CD14-positive monocyte (primary cell): ENCODE data around the gene CBX2. TPM values are rescaled to one million over a fixed set of nuclear protein-coding genes. Genes with fewer than 3 reads are reported as not detected.

Source experiments
- DNase-seq, 3 donors: peaks; one replicate each; pipeline ENCODE4 v3.0.0-alpha.2; 2011 to 2022
- H2AFZ ChIP-seq: 2 replicates; pipeline ENCODE4 v1.6.0; 2012; ENCODE audit warnings: mild to moderate bottlenecking, low read depth, low read length, inconsistent platforms; ENCODE audit not compliant: insufficient read depth, poor library complexity, severe bottlenecking
- H3K27ac ChIP-seq, 2 donors: 1 replicate in 1 of 2; 2 replicates in 1 of 2; pipeline ENCODE4 v1.5.1; 2012 to 2013; ENCODE audit warnings: low read length in 2 of 2, control low read depth in 1 of 2, inconsistent platforms in 1 of 2, low read depth in 1 of 2, mild to moderate bottlenecking in 1 of 2
- H3K27me3 ChIP-seq, 2 donors: one replicate each; pipeline versions ENCODE4 v1.6.0 to v1.6.1; 2011 to 2013; ENCODE audit warnings: low read length in 2 of 2; ENCODE audit not compliant: control insufficient read depth in 2 of 2, insufficient read depth in 2 of 2
- H3K36me3 ChIP-seq, 2 donors: replicated peaks in 1 of 2; 1 replicate in 1 of 2; 2 replicates in 1 of 2; pipeline versions ENCODE4 v1.5.1 to v1.6.1; 2012 to 2013; ENCODE audit warnings: low read length in 2 of 2, control low read depth in 1 of 2, inconsistent platforms in 1 of 2, mild to moderate bottlenecking in 1 of 2; ENCODE audit not compliant: insufficient read depth in 2 of 2, control insufficient read depth in 1 of 2
- H3K4me1 ChIP-seq, 2 donors: 1 replicate in 1 of 2; 2 replicates in 1 of 2; pipeline versions ENCODE4 v1.5.1 to v1.6.1; 2012 to 2013; ENCODE audit warnings: low read length in 2 of 2, control low read depth in 1 of 2, inconsistent platforms in 1 of 2, mild to moderate bottlenecking in 1 of 2, moderate library complexity in 1 of 2; ENCODE audit not compliant: insufficient read depth in 2 of 2, control insufficient read depth in 1 of 2
- H3K4me2 ChIP-seq: replicated peaks from 2 replicates; pipeline ENCODE3; 2012; ENCODE audit warnings: low read length, moderate library complexity, mild to moderate bottlenecking; ENCODE audit not compliant: poor library complexity, severe bottlenecking; ENCODE audit errors: extremely low read depth
- H3K4me3 ChIP-seq, 3 experiments: fragments of 200-600 bp in 1 of 3; sonication (generic) in 1 of 3; replicated peaks in 1 of 3; 1 replicate in 2 of 3; 2 replicates in 1 of 3; pipeline ENCODE4 v1.5.1; 2011 to 2013; ENCODE audit warnings: low read length in 3 of 3, mild to moderate bottlenecking in 3 of 3, control low read depth in 2 of 3, low read depth in 2 of 3, inconsistent platforms in 1 of 3, moderate library complexity in 1 of 3
- H3K79me2 ChIP-seq: 2 replicates; pipeline ENCODE4 v1.6.0; 2012; ENCODE audit warnings: mild to moderate bottlenecking, control low read depth, inconsistent platforms, low read length, moderate library complexity; ENCODE audit not compliant: insufficient read depth
- H3K9ac ChIP-seq: 2 replicates; pipeline ENCODE4 v1.6.0; 2017; ENCODE audit warnings: low read length, mild to moderate bottlenecking; ENCODE audit not compliant: insufficient read depth, poor library complexity, severe bottlenecking
- H3K9me3 ChIP-seq, 2 donors: replicated peaks in 1 of 2; 1 replicate in 1 of 2; 2 replicates in 1 of 2; pipeline versions ENCODE4 v1.5.1 to v1.6.1; 2012 to 2013; ENCODE audit warnings: low read length in 2 of 2, control low read depth in 1 of 2; ENCODE audit not compliant: control insufficient read depth in 1 of 2, insufficient read depth in 1 of 2
- H4K20me1 ChIP-seq: 2 replicates; pipeline ENCODE4 v1.6.0; 2012; ENCODE audit warnings: mild to moderate bottlenecking, low read length, control low read depth, moderate library complexity; ENCODE audit not compliant: insufficient read depth
- H3K27ac Mint-ChIP-seq, 7 donors: one replicate each; pipeline ENCODE4 v1.8.0; 2020; ENCODE audit warnings: mild to moderate bottlenecking in 7 of 7, mixed read lengths in 7 of 7, moderate library complexity in 6 of 7, inconsistent platforms in 2 of 7
- H3K27me3 Mint-ChIP-seq, 3 donors: one replicate each; pipeline ENCODE4 v1.8.0; 2021 to 2022; ENCODE audit warnings: low read depth in 3 of 3, mild to moderate bottlenecking in 3 of 3, mixed read lengths in 3 of 3, moderate library complexity in 3 of 3, inconsistent platforms in 1 of 3
- H3K36me3 Mint-ChIP-seq, 2 donors: one replicate each; pipeline ENCODE4 v1.8.0; 2020; ENCODE audit warnings: mixed read lengths in 2 of 2, inconsistent platforms in 1 of 2, mild to moderate bottlenecking in 1 of 2
- H3K4me1 Mint-ChIP-seq: one replicate; pipeline ENCODE4 v1.8.0; 2020; ENCODE audit warnings: mild to moderate bottlenecking, mixed read lengths
- H3K4me3 Mint-ChIP-seq, 2 donors: one replicate each; pipeline ENCODE4 v1.8.0; 2020; ENCODE audit warnings: mild to moderate bottlenecking in 2 of 2, mixed read lengths in 2 of 2, moderate library complexity in 1 of 2
- H3K9me3 Mint-ChIP-seq, 7 donors: one replicate each; pipeline ENCODE4 v1.8.0; 2020 to 2022; ENCODE audit warnings: mixed read lengths in 7 of 7, mild to moderate bottlenecking in 6 of 7, moderate library complexity in 6 of 7, inconsistent platforms in 2 of 7
- CTCF ChIP-seq: fragments of 200-600 bp; IDR thresholded peaks from one replicate; pipeline ENCODE4 v1.8.0; 2022; ENCODE audit warnings: antibody characterized with exemption, mild to moderate bottlenecking
- whole genome bisulfite sequencing: methylation state at CpG from one replicate; pipeline ENCODE4 v1.1.5; 2013; ENCODE audit warnings: missing lambda C conversion rate; ENCODE audit not compliant: insufficient coverage; 5-methylcytosine and 5-hydroxymethylcytosine counted together
- intact Hi-C, 2 donors: fragments of 100-400 bp; cut with micrococcal nuclease; formaldehyde crosslinking; loops; one replicate each; pipeline versions ENCODE4 v1.15.0 to v1.15.1; 2023
- polyA plus RNA-seq, 3 donors: library from polyadenylated mRNA; depleted of rRNA in 1 of 3; unstranded in 2 of 3; stranded (reverse) in 1 of 3; fragments of 300-500 nt in 2 of 3; fragments of >200 nt in 1 of 3; fragmentation: Illumina TruSeq in 2 of 3; gene quantifications; 1 replicate in 2 of 3; 2 replicates in 1 of 3; pipeline ENCODE4 v1.2.3, GENCODE V29; 2012 to 2021

Gene CBX2
- polyA plus RNA-seq, 3 donors: 0.09 to 0.95 TPM; not detected in 1

GRCh38 chr17:79730437-79730768, 47.5 kb upstream of the CBX2 start:
- no peak overlapping the region for H3K4me3 ChIP-seq
- H3K79me2 ChIP-seq: no peaks in the 10 kb centered on the region
- intact Hi-C loops: no loop called here
- H3K9me3 ChIP-seq: no peaks in the 10 kb centered on the region
- H3K4me2 ChIP-seq: no peak overlapping the region
- no peaks in the 10 kb centered on the region for H3K27me3 ChIP-seq
- Mint-ChIP-seq H3K36me3 (peaks cover 0 to 4% of the 10 kb centered on the region in 2 donors), H3K4me1 (peaks cover 23% of the 10 kb centered on the region), H3K9me3 (peaks cover 0 to 2% (median 0%) of the 10 kb centered on the region in 7 donors), H3K27me3 (peaks cover 3 to 4% (median 3%) of the 10 kb centered on the region in 3 donors), H3K27ac (no peak overlapping the region), H3K4me3 (no peak overlapping the region)
- H3K4me1 ChIP-seq: peaks cover 16 to 26% of the 10 kb centered on the region in 2 donors
- no peaks in the 10 kb centered on the region for H3K36me3 ChIP-seq
- no peak overlapping the region for H3K27ac ChIP-seq
- 94% methylated on average over 4 of the region's 5 CpGs for WGBS
- H4K20me1 ChIP-seq: no peaks in the 10 kb centered on the region
- no peak for DNase-seq
- H3K9ac ChIP-seq: no peak overlapping the region
- no peak overlapping the region for H2AFZ ChIP-seq
- no peak for TF ChIP-seq CTCF

GRCh38 chr17:79730769-79731483, 47.0 kb upstream of the CBX2 start, which contains the start of gene ENPP7:
Gene ENPP7 (plus strand): TSS chr17:79730943. CDS start chr17:79731140, 197 bp downstream.
- intact Hi-C loops: no loop called here
- Histone ChIP-seq H3K79me2 (no peaks in the 10 kb centered on the region), H3K9ac (no peak within 1 kb of the TSS), H3K27me3 (no peaks in the 10 kb centered on the region), H2AFZ (no peak within 1 kb of the TSS), H3K4me1 (peaks cover 16 to 26% of the 10 kb centered on the region in 2 donors), H3K9me3 (no peaks in the 10 kb centered on the region), H3K27ac (no peak within 1 kb of the TSS), H3K36me3 (no peaks in the 10 kb centered on the region), H3K4me2 (no peak within 1 kb of the TSS), H4K20me1 (no peaks in the 10 kb centered on the region), H3K4me3 (no peak within 1 kb of the TSS)
- Mint-ChIP-seq H3K27ac (peak within 1 kb of the TSS in 2 of 7 donors; percentile 7 to 40), H3K4me1 (peaks cover 23% of the 10 kb centered on the region), H3K27me3 (peaks cover 0 to 4% (median 2%) of the 10 kb centered on the region in 3 donors), H3K4me3 (no peak within 1 kb of the TSS), H3K9me3 (peaks cover 0 to 2% (median 0%) of the 10 kb centered on the region in 7 donors), H3K36me3 (peaks cover 0 to 4% of the 10 kb centered on the region in 2 donors)
- DNase-seq: no peak
- no peak for TF ChIP-seq CTCF
- WGBS: 90% methylated on average over 27 of the region's 33 CpGs
